OCI-LY1 (cell line): Measurements from ENCODE around the gene CLASP2.

ENCODE experiments used
- H2AFZ ChIP-seq: fragments of 200-600 bp; sonication (generic), shearing (Covaris generic); 2 replicates; pipeline ENCODE4 v1.6.0; 2014; ENCODE audit warnings: antibody characterized with exemption, mild to moderate bottlenecking, low read length
- H3F3A ChIP-seq: fragments of 200-600 bp; sonication (generic), shearing (Covaris generic); 2 replicates; pipeline ENCODE4 v1.6.0; 2014; ENCODE audit warnings: mild to moderate bottlenecking, antibody characterized with exemption, low read length, moderate library complexity; ENCODE audit not compliant: insufficient read depth
- H3K27ac ChIP-seq: fragments of 200-600 bp; sonication (generic); 2 replicates; pipeline ENCODE4 v1.5.1; 2014; ENCODE audit warnings: low read length, mixed run types, mild to moderate bottlenecking, low read depth; ENCODE audit not compliant: poor library complexity, severe bottlenecking
- H3K27me3 ChIP-seq: fragments of 200-600 bp; sonication (generic); 2 replicates; pipeline ENCODE4 v1.6.0; 2014; ENCODE audit warnings: antibody characterized with exemption, mild to moderate bottlenecking, low read length, moderate library complexity; ENCODE audit not compliant: insufficient read depth
- H3K36me3 ChIP-seq: fragments of 200-600 bp; sonication (generic); 2 replicates; pipeline ENCODE4 v1.6.1; 2014; ENCODE audit warnings: mild to moderate bottlenecking, antibody characterized with exemption, low read length, moderate library complexity, mixed read lengths; ENCODE audit not compliant: insufficient read depth
- H3K4me1 ChIP-seq: fragments of 200-600 bp; sonication (generic); 2 replicates; pipeline ENCODE4 v1.5.1; 2014; ENCODE audit warnings: mild to moderate bottlenecking, low read length, moderate library complexity; ENCODE audit not compliant: insufficient read depth, severe bottlenecking
- H3K4me2 ChIP-seq: fragments of 200-600 bp; sonication (generic), shearing (Covaris generic); 2 replicates; pipeline ENCODE4 v1.6.1; 2014; ENCODE audit warnings: low read length
- H3K4me3 ChIP-seq: fragments of 200-600 bp; sonication (generic); 2 replicates; pipeline ENCODE4 v1.5.1; 2014; ENCODE audit warnings: low read length, low read depth, mild to moderate bottlenecking, mixed read lengths; ENCODE audit not compliant: poor library complexity, severe bottlenecking
- H3K79me2 ChIP-seq: fragments of 200-600 bp; shearing (Covaris generic); 2 replicates; pipeline ENCODE4 v1.6.1; 2016; ENCODE audit warnings: mixed run types, low read length, mixed read lengths; ENCODE audit not compliant: insufficient read depth
- H3K9ac ChIP-seq: fragments of 200-600 bp; sonication (generic), shearing (Covaris generic); 2 replicates; pipeline ENCODE4 v1.6.1; 2014; ENCODE audit warnings: mild to moderate bottlenecking, low read length, mixed read lengths
- H3K9me2 ChIP-seq: fragments of 200-600 bp; sonication (generic), shearing (Covaris generic); 2 replicates; pipeline ENCODE4 v1.6.1; 2014; ENCODE audit warnings: low read depth, mild to moderate bottlenecking, low read length, mixed read lengths
- H3K9me3 ChIP-seq: fragments of 200-600 bp; shearing (Covaris generic); 2 replicates; pipeline ENCODE4 v1.6.1; 2014; ENCODE audit warnings: low read length, mixed read lengths
- H4K20me1 ChIP-seq: fragments of 200-600 bp; sonication (generic), shearing (Covaris generic); 2 replicates; pipeline ENCODE4 v1.6.0; 2016; ENCODE audit warnings: mild to moderate bottlenecking, low read length; ENCODE audit not compliant: insufficient read depth
- EZH2 ChIP-seq: fragments of 200-600 bp; sonication (generic), shearing (Covaris generic); IDR thresholded peaks from 2 replicates; pipeline ENCODE4 v1.8.0; 2017; ENCODE audit warnings: borderline replicate concordance, mixed run types, mild to moderate bottlenecking, antibody characterized with exemption, low read length, moderate library complexity, mixed read lengths
- TF ChIP-seq, protein P1 (sequence below): fragments of 200-600 bp; sonication (generic), shearing (Covaris generic); IDR thresholded peaks from 2 replicates; pipeline ENCODE4 v1.5.1; 2017; ENCODE audit warnings: mild to moderate bottlenecking, antibody characterized with exemption, low read length, moderate library complexity, mixed read lengths

CLASP2 gene

DNA sequence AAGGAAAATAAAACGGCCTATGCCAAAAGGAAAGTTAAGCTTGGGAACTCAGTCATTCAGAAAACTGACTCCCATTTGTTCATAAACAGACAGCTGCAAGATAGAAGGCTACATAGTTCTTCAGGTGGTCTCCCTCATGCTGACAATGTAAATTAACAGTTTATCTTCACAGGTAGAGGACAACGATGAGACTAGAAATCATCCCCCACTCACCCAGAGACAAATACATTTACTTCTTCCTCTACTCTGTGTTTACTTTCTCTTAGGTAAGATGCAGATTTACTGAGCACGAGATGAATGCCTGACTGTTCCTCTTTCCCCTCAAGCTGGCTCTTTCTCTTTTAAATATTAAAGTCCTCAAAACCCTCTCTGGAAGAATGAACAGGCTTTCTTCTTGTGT lies 160.2 kb downstream of the CLASP2 start:
- Histone ChIP-seq H3K36me3 (peaks cover 20% of the 10 kb centered on the region), H3K9me2 (no peaks in the 10 kb centered on the region), H3K9me3 (no peaks in the 10 kb centered on the region), H3K9ac (no peak overlapping the region), H3F3A (no peaks in the 10 kb centered on the region), H3K4me1 (no peaks in the 10 kb centered on the region), H3K27ac (no peak overlapping the region), H4K20me1 (no peaks in the 10 kb centered on the region), H3K79me2 (no peaks in the 10 kb centered on the region), H3K4me2 (no peak overlapping the region), H3K4me3 (no peak overlapping the region), H3K27me3 (no peaks in the 10 kb centered on the region), H2AFZ (no peak overlapping the region)
- TF ChIP-seq, protein P1, sequence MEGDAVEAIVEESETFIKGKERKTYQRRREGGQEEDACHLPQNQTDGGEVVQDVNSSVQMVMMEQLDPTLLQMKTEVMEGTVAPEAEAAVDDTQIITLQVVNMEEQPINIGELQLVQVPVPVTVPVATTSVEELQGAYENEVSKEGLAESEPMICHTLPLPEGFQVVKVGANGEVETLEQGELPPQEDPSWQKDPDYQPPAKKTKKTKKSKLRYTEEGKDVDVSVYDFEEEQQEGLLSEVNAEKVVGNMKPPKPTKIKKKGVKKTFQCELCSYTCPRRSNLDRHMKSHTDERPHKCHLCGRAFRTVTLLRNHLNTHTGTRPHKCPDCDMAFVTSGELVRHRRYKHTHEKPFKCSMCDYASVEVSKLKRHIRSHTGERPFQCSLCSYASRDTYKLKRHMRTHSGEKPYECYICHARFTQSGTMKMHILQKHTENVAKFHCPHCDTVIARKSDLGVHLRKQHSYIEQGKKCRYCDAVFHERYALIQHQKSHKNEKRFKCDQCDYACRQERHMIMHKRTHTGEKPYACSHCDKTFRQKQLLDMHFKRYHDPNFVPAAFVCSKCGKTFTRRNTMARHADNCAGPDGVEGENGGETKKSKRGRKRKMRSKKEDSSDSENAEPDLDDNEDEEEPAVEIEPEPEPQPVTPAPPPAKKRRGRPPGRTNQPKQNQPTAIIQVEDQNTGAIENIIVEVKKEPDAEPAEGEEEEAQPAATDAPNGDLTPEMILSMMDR = no peak
- no peak for TF ChIP-seq EZH2

GRCh38 chr3:33557279-33557678 lies 160.8 kb downstream of the CLASP2 start:
- Histone ChIP-seq H3K4me1 (no peaks in the 10 kb centered on the region), H3F3A (no peaks in the 10 kb centered on the region), H2AFZ (no peak overlapping the region), H3K79me2 (no peaks in the 10 kb centered on the region), H3K4me3 (no peak overlapping the region), H3K4me2 (no peak overlapping the region), H3K36me3 (peaks cover 20% of the 10 kb centered on the region), H3K9me3 (no peaks in the 10 kb centered on the region), H4K20me1 (no peaks in the 10 kb centered on the region), H3K9ac (no peak overlapping the region), H3K9me2 (no peaks in the 10 kb centered on the region), H3K27me3 (no peaks in the 10 kb centered on the region), H3K27ac (no peak overlapping the region)
- no peak for TF ChIP-seq EZH2
- TF ChIP-seq, protein P1 = no peak

- Histone ChIP-seq H3K4me3 (no peak overlapping the region), H3K27me3 (no peaks in the 10 kb centered on the region), H3K4me2 (no peak overlapping the region), H3K9me2 (no peaks in the 10 kb centered on the region), H3K9ac (no peak overlapping the region), H4K20me1 (no peaks in the 10 kb centered on the region), H2AFZ (no peak overlapping the region), H3K79me2 (no peaks in the 10 kb centered on the region), H3K4me1 (no peaks in the 10 kb centered on the region), H3F3A (no peaks in the 10 kb centered on the region; the same call in 1 of the 2 replicates), H3K9me3 (0 out of 2 replicates have a peak, but pooled peaks cover 3% of the 10 kb centered on the region), H3K36me3 (peaks cover 46% of the 10 kb centered on the region), H3K27ac (no peak overlapping the region)
- TF ChIP-seq EZH2 = no peak
- TF ChIP-seq, protein P1 = no peak
Measured at GRCh38 chr3:33547101-33547500, 171.0 kb downstream of the CLASP2 start.
